Mesendoderm (in vitro differentiated cells): ENCODE data around the gene DCD.
A peak's percentile ranks its signal among the peaks of the same experiment; 100 is the strongest.

Experiments
- DNase-seq: peaks from one replicate; pipeline ENCODE4 v3.0.0; 2013
- H2AK5ac ChIP-seq: 2 replicates; pipeline ENCODE4 v1.6.1; 2013; ENCODE audit warnings: low read length, inconsistent platforms
- H2BK120ac ChIP-seq: 2 replicates; pipeline ENCODE4 v1.6.1; 2013; ENCODE audit warnings: low read depth, mild to moderate bottlenecking, low read length, moderate library complexity, mixed read lengths
- H2BK15ac ChIP-seq: replicated peaks from 2 replicates; pipeline ENCODE4 v1.6.1; 2013; ENCODE audit warnings: low read depth, mild to moderate bottlenecking, moderate library complexity
- H2BK5ac ChIP-seq: 2 replicates; pipeline ENCODE4 v1.6.1; 2013; ENCODE audit warnings: low read length, inconsistent platforms
- H3K18ac ChIP-seq: 2 replicates; pipeline ENCODE4 v1.6.1; 2013; ENCODE audit warnings: mild to moderate bottlenecking, low read length, mixed read lengths
- H3K23ac ChIP-seq: one replicate; pipeline ENCODE4 v1.6.1; 2013; ENCODE audit warnings: low read length
- H3K27ac ChIP-seq: 2 replicates; pipeline ENCODE4 v1.5.1; 2013; ENCODE audit warnings: low read depth, mild to moderate bottlenecking, inconsistent platforms, low read length, moderate library complexity
- H3K27me3 ChIP-seq: 2 replicates; pipeline ENCODE4 v1.6.1; 2013; ENCODE audit warnings: low read length, control low read depth, mild to moderate bottlenecking, inconsistent platforms; ENCODE audit not compliant: insufficient read depth, poor library complexity
- H3K36me3 ChIP-seq: 2 replicates; pipeline ENCODE4 v1.6.1; 2013; ENCODE audit warnings: low read length, inconsistent platforms; ENCODE audit not compliant: control insufficient read depth, insufficient read depth
- H3K4ac ChIP-seq: one replicate; pipeline ENCODE4 v1.6.1; 2013; ENCODE audit warnings: low read depth, mild to moderate bottlenecking, low read length, moderate library complexity
- H3K4me1 ChIP-seq: 2 replicates; pipeline ENCODE4 v1.6.1; 2013; ENCODE audit warnings: low read depth, low read length, inconsistent platforms; ENCODE audit not compliant: control insufficient read depth
- H3K4me2 ChIP-seq: 2 replicates; pipeline ENCODE4 v1.6.1; 2013; ENCODE audit warnings: low read length
- H3K4me3 ChIP-seq: 2 replicates; pipeline ENCODE4 v1.5.1; 2013; ENCODE audit warnings: mild to moderate bottlenecking, low read length
- H3K56ac ChIP-seq: one replicate; pipeline ENCODE4 v1.6.1; 2013; ENCODE audit warnings: low read length
- H3K79me1 ChIP-seq: 2 replicates; pipeline ENCODE4 v1.6.1; 2013; ENCODE audit warnings: low read length, inconsistent platforms
- H3K79me2 ChIP-seq: 2 replicates; pipeline ENCODE4 v1.6.1; 2013; ENCODE audit warnings: mild to moderate bottlenecking, low read length; ENCODE audit not compliant: control insufficient read depth, insufficient read depth
- H3K9ac ChIP-seq: 2 replicates; pipeline ENCODE4 v1.6.1; 2013; ENCODE audit warnings: low read length, inconsistent platforms
- H4K5ac ChIP-seq: one replicate; pipeline ENCODE4 v1.6.1; 2013; ENCODE audit warnings: low read length
- H4K8ac ChIP-seq: one replicate; pipeline ENCODE4 v1.6.1; 2013; ENCODE audit warnings: low read depth, mild to moderate bottlenecking, control low read depth, low read length, moderate library complexity
- WGBS: extraction: QIAGEN DNeasy Blood & Tissue Kit; methylation state at CpG from one replicate; pipeline ENCODE4 v1.1.7; 2013; ENCODE audit warnings: low lambda C conversion rate, missing lambda C conversion rate; ENCODE audit not compliant: insufficient coverage; ENCODE audit errors: extremely low coverage; 5-methylcytosine and 5-hydroxymethylcytosine counted together

Gene DCD

GRCh38 chr12:54660320-54660962, 12.3 kb upstream of the DCD start:
- Histone ChIP-seq H3K79me1 (no peaks in the 10 kb centered on the region), H3K4me3 (no peak overlapping the region), H2BK120ac (no peak overlapping the region), H3K27me3 (no peaks in the 10 kb centered on the region), H3K9ac (no peak overlapping the region), H3K18ac (no peak overlapping the region), H3K27ac (no peak overlapping the region), H3K4ac (no peak overlapping the region), H3K56ac (no peak overlapping the region), H2BK5ac (no peak overlapping the region), H3K79me2 (no peaks in the 10 kb centered on the region), H3K23ac (no peak overlapping the region), H2AK5ac (no peak overlapping the region), H3K36me3 (no peaks in the 10 kb centered on the region), H3K4me2 (no peak overlapping the region), H4K5ac (no peak overlapping the region), H4K8ac (no peak overlapping the region), H2BK15ac (no peak overlapping the region), H3K4me1 (no peaks in the 10 kb centered on the region)
- no peak for DNase-seq
- WGBS = no CpG with 5 or more reads among the region's 10 CpGs

- no peak overlapping the region for H3K27ac ChIP-seq
- no peak overlapping the region for H3K4ac ChIP-seq
- H2BK15ac ChIP-seq = no peak overlapping the region
- DNase-seq = peak; percentile 89
- H3K4me3 ChIP-seq = no peak overlapping the region
- no peak overlapping the region for H2BK5ac ChIP-seq
- H3K4me1 ChIP-seq = no peaks in the 10 kb centered on the region
- H3K79me1 ChIP-seq = no peaks in the 10 kb centered on the region
- H3K56ac ChIP-seq = no peak overlapping the region
- no peak overlapping the region for H4K8ac ChIP-seq
- H3K27me3 ChIP-seq = no peaks in the 10 kb centered on the region
- no peak overlapping the region for H2BK120ac ChIP-seq
- H3K23ac ChIP-seq = no peak overlapping the region
- no peak overlapping the region for H3K18ac ChIP-seq
- H3K9ac ChIP-seq = no peak overlapping the region
- H4K5ac ChIP-seq = no peak overlapping the region
- no peaks in the 10 kb centered on the region for H3K36me3 ChIP-seq
- no CpG with 5 or more reads among the region's 19 CpGs for WGBS
- no peaks in the 10 kb centered on the region for H3K79me2 ChIP-seq
- H3K4me2 ChIP-seq = no peak overlapping the region
- no peak overlapping the region for H2AK5ac ChIP-seq
Observed at GRCh38 chr12:54658306-54659264, 10.4 kb upstream of the DCD start.

- Histone ChIP-seq H4K5ac (no peak overlapping the region), H2BK5ac (no peak overlapping the region), H3K18ac (no peak overlapping the region), H3K4me3 (no peak overlapping the region), H2BK120ac (no peak overlapping the region), H2BK15ac (no peak overlapping the region), H4K8ac (no peak overlapping the region), H3K56ac (no peak overlapping the region), H3K79me2 (no peaks in the 10 kb centered on the region), H3K27me3 (no peaks in the 10 kb centered on the region), H3K23ac (no peak overlapping the region), H3K36me3 (no peaks in the 10 kb centered on the region), H3K27ac (no peak overlapping the region), H3K4ac (no peak overlapping the region), H3K4me1 (no peaks in the 10 kb centered on the region), H3K79me1 (no peaks in the 10 kb centered on the region), H3K4me2 (no peak overlapping the region), H2AK5ac (no peak overlapping the region), H3K9ac (no peak overlapping the region)
- WGBS = no CpG with 5 or more reads among the region's 6 CpGs
- DNase-seq = no peak
Observed at GRCh38 chr12:54657105-54657607, 9.0 kb upstream of the DCD start.

- DNase-seq = peak; percentile 44
- H4K8ac ChIP-seq = no peak overlapping the region
- H3K56ac ChIP-seq = no peak overlapping the region
- no peak overlapping the region for H3K18ac ChIP-seq
- no peaks in the 10 kb centered on the region for H3K79me2 ChIP-seq
- H2BK5ac ChIP-seq = no peak overlapping the region
- WGBS = no CpG with 5 or more reads among the region's 2 CpGs
- no peak overlapping the region for H3K27ac ChIP-seq
- H3K23ac ChIP-seq = no peak overlapping the region
- H3K27me3 ChIP-seq = no peaks in the 10 kb centered on the region
- H3K4me2 ChIP-seq = no peak overlapping the region
- no peak overlapping the region for H2BK15ac ChIP-seq
- H4K5ac ChIP-seq = no peak overlapping the region
- H3K4me1 ChIP-seq = no peaks in the 10 kb centered on the region
- H2BK120ac ChIP-seq = no peak overlapping the region
- no peak overlapping the region for H3K4ac ChIP-seq
- no peak overlapping the region for H3K4me3 ChIP-seq
- no peak overlapping the region for H3K9ac ChIP-seq
- H2AK5ac ChIP-seq = no peak overlapping the region
- H3K79me1 ChIP-seq = no peaks in the 10 kb centered on the region
- no peaks in the 10 kb centered on the region for H3K36me3 ChIP-seq
Observed at GRCh38 chr12:54654926-54655325, 6.8 kb upstream of the DCD start.

- no peak overlapping the region for H3K4ac ChIP-seq
- WGBS = no CpG with 5 or more reads among the region's 9 CpGs
- H3K23ac ChIP-seq = no peak overlapping the region
- no peak overlapping the region for H2BK120ac ChIP-seq
- H3K56ac ChIP-seq = no peak overlapping the region
- H3K79me1 ChIP-seq = no peaks in the 10 kb centered on the region
- no peak overlapping the region for H4K8ac ChIP-seq
- H2BK15ac ChIP-seq = no peak overlapping the region
- no peaks in the 10 kb centered on the region for H3K4me1 ChIP-seq
- no peak overlapping the region for H3K18ac ChIP-seq
- no peak overlapping the region for H3K9ac ChIP-seq
- H3K79me2 ChIP-seq = no peaks in the 10 kb centered on the region
- no peak overlapping the region for H3K4me2 ChIP-seq
- DNase-seq = no peak
- no peaks in the 10 kb centered on the region for H3K27me3 ChIP-seq
- no peak overlapping the region for H3K4me3 ChIP-seq
- H3K36me3 ChIP-seq = no peaks in the 10 kb centered on the region
- no peak overlapping the region for H3K27ac ChIP-seq
- no peak overlapping the region for H2AK5ac ChIP-seq
- no peak overlapping the region for H4K5ac ChIP-seq
- H2BK5ac ChIP-seq = no peak overlapping the region
Observed at GRCh38 chr12:54653025-54653424, 4.9 kb upstream of the DCD start.
